GM21825 (cell line): ENCODE results near the gene NFKBIL1.
"Not testable (repeated sequence)": the region's sequence is repeated elsewhere in the genome, so short reads cannot be mapped to it uniquely, and the experiment has no call there.

Experiments used
- ATAC-seq: cut with Tn5 transposase; IDR thresholded peaks from one replicate; pipeline ENCODE4 v1.9.1; 2021; ENCODE audit warnings: mild to moderate bottlenecking, moderate library complexity; ENCODE audit not compliant: unreplicated experiment

Gene NFKBIL1

DNA sequence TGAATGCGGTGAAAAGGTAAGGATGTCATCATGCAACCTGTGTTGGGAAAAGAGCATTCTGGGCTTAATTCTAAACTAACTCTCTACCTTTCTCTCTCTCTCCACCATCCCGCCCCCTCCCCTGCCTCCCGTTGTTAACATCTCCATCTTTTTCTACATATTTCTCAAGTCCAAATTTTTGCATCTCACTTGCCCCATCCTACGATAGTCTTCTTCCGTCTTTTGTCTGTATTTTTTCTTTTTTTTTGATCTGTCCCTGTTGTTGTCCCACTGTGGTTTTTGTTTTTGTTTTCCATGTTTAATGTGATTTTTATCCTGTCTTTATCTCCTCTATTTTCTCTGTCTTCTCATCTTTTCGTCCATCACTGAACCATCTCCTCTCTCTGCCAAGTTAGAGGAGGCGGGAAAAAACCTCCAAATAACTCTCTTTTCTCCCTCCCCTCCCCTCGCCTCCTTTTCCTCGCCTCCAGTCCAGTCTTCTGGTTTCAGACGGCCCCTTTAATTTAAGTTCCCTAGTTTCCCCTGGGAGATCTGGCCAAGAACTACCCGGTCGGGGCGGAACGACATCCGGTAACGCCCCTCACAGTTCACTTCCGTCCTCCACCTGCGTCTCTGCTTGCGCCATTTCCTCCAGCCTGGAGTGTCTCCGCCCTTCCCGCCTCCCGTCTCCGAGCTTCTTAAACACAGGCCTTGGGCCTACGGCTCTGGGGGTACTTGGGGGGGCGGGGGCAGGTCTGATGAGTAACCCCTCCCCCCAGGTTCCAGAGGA, at the start of gene NFKBIL1:
NFKBIL1 (plus strand) TSS at position 651 of the 769 bp plus-strand sequence; CDS start at position 738, 87 bp downstream.
- ATAC-seq, result peak; percentile 51

DNA sequence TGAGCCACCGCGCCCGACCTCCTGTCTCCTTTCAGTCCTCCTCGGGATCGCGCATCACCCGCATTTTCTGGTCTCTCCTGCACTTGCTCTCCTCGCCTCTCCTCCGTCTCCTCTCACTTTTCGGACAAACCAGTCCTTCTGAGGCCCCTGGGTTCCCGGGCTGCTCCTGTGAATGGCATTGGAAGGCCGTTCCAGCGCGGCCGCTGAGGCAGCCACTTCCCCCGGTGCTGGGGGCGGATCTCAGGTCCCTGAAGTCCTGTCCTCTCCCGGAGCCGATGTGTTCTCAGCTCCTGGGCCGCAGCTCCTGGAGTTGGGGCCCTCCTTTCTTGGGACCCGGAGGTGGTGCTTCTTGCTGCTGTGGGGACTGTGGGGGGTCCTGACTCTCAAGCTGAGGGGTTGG, 48.7 kb upstream of the NFKBIL1 start:
- ATAC-seq, result no peak

- ATAC-seq, result not testable (repeated sequence)
These were observed 47.8 kb upstream of the NFKBIL1 start for GRCh38 chr6:31499648-31500047.

DNA sequence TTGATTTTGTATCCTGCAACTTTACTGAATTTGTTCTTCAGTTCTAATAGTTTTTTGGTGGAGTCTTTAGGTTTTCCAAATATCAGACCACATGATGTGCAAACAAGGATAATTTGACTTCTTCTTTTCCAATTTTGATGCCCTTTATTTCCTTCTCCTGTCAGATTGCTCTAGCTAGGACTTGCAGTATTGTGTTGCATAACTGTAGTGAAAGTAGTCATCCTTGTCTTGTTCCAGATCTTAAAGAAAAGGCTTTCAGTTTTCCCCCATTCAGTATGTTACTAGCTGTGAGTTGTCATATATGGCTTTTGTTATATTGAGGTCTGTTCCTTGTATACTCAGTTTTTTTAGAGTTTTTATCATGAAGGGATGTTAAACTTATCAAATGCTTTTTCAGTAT, 44.8 kb upstream of the NFKBIL1 start:
- no peak for ATAC-seq

DNA sequence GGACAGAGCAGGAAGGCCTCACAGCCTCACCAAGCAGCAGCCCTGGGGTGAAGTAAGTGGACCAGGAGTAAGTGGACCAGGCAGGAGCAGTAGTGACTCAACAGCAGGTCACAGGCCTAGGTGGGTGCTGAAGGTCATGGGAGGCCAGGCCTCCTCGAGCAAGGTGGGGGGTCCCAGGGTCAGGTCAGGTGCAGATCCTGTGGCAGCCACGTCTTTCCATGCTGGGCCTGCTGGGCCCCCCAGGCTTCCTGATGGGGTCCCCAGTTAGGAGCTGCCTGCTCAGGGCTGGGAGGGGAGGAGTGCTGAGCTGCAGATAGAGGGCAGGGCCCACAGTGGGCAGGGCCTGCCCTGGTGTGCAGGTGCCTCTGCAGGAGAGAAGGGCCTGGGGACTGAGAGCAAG, 38.4 kb upstream of the NFKBIL1 start:
- not testable (repeated sequence) for ATAC-seq

GRCh38 chr6:31510007-31510406, 37.4 kb upstream of the NFKBIL1 start:
- ATAC-seq, result no peak

DNA sequence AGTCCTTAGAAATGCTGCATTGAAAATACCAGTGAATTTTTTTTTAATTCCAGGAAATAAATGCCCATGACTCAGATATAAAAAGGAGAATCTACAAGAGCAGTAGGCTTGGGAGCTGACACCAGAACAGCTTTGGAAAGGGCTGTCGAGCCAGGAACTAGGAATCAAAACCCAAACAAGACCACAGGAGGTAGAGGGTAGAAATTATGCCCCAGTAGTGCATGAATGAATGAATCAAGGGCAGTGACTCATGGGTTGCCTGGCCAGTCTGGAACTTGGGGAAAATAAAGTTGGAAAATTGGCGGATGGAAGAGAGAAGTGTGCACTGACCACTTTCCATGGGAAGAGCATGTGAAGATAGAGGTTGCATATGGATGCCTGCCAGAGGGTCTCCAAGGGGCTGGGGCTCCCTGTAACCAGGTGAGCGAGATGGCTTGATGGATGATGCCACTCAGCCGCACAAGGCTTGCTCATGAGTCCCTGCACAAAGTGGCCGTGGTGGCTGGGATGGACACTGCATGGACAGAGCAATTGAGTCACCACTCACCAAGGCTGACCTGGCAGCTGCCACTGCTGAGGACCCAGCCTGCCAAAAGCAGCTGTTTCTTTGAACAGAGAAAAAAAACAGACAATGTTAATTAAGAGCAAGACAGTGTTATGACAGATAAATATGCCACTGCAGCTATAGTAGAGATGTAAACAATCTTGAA, 33.8 kb upstream of the NFKBIL1 start:
- ATAC-seq, result no peak

DNA sequence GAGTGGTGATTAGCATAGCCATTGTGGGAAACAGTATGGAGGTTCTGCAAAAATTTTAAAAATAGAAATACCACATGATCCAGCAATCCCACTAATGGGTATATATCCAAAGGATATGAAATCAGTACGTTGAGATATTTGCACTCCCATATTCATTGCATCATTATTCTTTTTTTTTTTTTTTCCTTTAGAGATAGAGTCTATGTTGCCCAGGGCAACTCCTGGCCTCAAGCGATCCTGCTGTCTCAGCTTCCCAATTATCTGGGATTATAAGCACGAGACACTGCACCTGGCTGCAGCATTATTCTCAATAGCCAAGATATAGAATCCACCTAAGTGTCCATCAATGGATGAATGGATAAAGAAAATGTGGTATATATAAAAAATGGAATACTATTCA, 25.6 kb upstream of the NFKBIL1 start:
- ATAC-seq, result no peak

DNA sequence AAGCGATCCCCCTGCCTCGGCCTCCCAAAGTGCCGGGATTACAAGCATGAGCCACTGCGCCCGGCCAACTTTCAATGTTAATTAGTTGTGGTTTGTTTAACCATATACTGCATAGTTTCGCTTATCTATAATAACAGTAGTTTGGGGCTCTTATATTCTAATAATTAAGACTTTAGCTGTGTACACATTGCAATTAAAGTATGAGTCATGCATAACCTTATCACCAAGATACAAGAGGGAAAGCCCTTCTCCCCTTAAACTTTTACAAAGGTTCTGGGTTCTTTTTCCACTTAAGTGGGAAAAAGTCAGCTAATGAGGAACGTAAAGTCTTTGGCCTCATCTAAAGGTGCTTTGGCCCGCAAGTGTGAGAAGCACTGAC, 21.9 kb upstream of the NFKBIL1 start:
- no peak for ATAC-seq

- ATAC-seq, result no peak
These were observed 21.3 kb upstream of the NFKBIL1 start for GRCh38 chr6:31525932-31526591.

GRCh38 chr6:31528307-31528777, 19.1 kb upstream of the NFKBIL1 start:
- ATAC-seq, result no peak

DNA sequence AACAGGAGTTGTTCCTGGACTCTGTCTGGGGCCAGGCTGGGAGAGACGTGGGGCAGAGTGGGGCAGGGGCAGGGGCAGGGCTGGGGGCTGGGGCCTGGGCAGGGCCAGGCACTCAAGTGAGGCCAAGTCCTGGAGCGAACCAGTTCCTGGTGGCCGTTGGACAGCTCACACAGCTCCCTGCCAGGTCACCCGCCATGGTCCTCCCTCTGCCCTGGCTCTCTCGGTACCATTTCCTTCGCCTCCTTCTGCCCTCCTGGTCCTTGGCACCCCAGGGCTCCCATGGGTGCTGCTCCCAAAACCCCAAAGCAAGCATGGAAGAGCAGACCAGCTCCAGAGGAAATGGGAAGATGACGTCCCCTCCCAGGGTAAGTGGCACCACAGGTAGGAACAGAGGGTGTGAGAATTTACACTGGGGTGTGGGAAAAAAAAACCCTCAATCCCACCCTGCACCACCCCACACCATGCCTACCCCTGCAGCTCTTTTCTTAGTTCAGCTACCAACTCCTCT, 18.5 kb upstream of the NFKBIL1 start, which contains the start of gene MCCD1:
MCCD1 (plus strand) TSS at position 142 of the 508 bp plus-strand sequence; CDS start at position 195, 53 bp downstream.
- no peak for ATAC-seq

DNA sequence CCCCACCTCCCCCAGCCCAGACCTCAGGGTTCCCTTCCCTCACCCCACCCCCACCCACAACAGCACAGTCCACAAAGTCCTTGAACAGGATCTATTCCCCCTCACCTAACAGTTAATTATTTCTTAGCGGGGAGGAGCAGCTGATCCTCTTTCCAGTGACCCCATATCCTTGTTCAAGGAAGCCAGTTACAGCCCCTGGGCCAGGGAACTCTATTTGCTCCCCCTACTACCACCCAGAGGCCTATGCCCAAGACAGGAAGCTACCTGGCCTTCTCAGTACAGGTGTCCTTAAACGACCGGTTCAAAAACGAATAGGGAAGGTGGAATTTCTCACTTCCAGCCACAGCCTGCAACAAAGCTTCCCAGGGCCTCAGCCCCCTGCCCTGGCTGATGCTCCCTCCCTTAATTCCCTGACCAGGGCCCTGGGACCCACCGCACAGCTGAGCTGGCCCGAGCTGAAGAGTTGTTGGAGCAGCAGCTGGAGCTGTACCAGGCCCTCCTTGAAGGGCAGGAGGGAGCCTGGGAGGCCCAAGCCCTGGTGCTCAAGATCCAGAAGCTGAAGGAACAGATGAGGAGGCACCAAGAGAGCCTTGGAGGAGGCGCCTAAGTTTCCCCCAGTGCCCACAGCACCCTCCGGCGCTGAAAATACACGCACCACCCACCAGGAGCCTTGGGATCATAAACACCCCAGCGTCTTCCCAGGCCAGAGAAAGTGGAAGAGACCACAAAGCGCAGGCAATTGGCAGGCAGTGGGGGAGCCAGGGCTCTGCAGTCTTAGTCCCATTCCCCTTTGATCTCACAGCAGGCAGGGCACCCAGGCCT, 17.9 kb upstream of the NFKBIL1 start:
- ATAC-seq, result no peak

- no peak for ATAC-seq
These were observed 16.7 kb upstream of the NFKBIL1 start for GRCh38 chr6:31530659-31531058.

GRCh38 chr6:31531162-31531561, 16.2 kb upstream of the NFKBIL1 start:
- no peak for ATAC-seq

GRCh38 chr6:31531771-31532643, 15.4 kb upstream of the NFKBIL1 start:
- no peak for ATAC-seq

DNA sequence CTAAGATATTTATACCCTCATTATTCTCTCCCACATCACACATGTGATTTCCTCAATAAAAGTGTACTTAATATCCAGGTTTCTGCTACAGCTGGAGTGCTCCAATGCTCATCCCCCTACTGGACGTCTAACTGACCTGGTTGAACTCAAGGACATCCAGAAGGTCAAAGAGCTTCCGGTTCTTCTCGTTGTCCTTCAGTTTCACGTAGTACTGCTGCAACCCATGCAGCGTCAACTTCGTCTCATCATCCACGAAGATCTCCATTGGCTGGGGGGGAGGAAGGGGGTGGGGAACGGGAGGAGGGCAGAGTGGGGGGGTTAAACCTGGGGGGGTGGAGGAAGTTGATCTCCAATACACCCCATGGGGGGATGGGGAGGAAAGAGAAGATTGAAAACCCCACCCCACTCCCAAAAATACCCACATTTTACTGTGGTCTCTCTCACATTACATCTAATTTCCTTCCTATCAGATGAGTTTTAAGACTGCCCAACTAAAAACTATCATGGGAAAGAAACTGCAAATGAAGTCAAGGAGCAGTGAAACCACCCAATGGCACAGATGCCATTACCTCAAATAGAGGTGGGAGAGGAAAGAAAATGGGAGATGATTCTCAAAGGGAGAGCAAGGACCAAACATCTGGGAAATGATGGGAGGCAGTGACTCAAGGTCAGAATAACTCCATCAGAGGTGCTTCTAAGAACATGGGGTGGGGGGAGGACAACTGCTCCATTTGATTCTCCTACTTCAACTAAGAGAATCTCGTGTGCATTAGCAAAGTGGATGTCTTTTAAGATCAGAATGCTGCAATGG, 14.6 kb upstream of the NFKBIL1 start:
- no peak for ATAC-seq

GRCh38 chr6:31533455-31533841, 14.0 kb upstream of the NFKBIL1 start:
- no peak for ATAC-seq

- ATAC-seq, result no peak
These were observed 13.4 kb upstream of the NFKBIL1 start for GRCh38 chr6:31534011-31534410.
